Measurements from ENCODE around the gene NSDHL. TPM values are rescaled to one million over a fixed set of nuclear protein-coding genes. Genes with fewer than 3 reads are reported as not detected.

Gene NSDHL
- total and polyA plus RNA-seq, 4 donors: 8.1 to 10.1 (median 9.7) TPM

DNA sequence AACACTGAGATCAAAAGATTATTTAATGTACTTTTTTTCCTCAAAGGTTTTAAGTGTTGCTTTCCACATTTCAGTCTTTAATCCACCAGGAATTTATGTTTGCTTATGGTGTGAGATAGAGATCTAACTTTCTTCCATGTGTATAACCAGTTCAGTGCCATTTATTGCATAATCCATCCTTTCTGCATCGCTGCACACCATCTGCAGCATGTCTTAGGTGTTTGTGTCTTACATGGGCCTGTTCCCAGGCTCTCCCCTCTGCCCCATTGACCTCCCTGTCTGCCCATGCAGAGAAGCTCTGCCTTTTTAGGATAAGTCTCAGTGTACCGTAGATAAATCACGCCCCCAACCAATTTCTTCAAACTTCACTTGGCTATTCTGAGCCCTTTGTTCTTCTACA is 30.3 kb downstream of the NSDHL start:
- no peaks in the 10 kb centered on the region for H3K27me3 ChIP-seq (ENCODE audit: control insufficient read depth in 1 of 2, insufficient read depth in 2 of 2, low read length in 1 of 2)
- no peak overlapping the region for H3K4me3 ChIP-seq (ENCODE audit: low read length in 2 of 2)
- H3K4me1 ChIP-seq (ENCODE audit: control insufficient read depth in 1 of 2, insufficient read depth in 2 of 2, low read length in 2 of 2): no peaks in the 10 kb centered on the region
- ATAC-seq (ENCODE audit: low FRiP score): no peak
- no peaks in the 10 kb centered on the region for H3K9me3 ChIP-seq (ENCODE audit: control insufficient read depth, low read length)
- 65 to 66% methylated on average over 3 of the region's 3 CpGs for WGBS, 2 donors
- DNase-seq: no peak
- H3K27ac ChIP-seq (ENCODE audit: low read depth in 1 of 2, low read length in 2 of 2): no peak overlapping the region
- H3K36me3 ChIP-seq (ENCODE audit: control insufficient read depth in 1 of 2, insufficient read depth in 2 of 2, low read length in 1 of 2): no peaks in the 10 kb centered on the region
- intact Hi-C loops (cut with DNase I): no loop called here

DNA sequence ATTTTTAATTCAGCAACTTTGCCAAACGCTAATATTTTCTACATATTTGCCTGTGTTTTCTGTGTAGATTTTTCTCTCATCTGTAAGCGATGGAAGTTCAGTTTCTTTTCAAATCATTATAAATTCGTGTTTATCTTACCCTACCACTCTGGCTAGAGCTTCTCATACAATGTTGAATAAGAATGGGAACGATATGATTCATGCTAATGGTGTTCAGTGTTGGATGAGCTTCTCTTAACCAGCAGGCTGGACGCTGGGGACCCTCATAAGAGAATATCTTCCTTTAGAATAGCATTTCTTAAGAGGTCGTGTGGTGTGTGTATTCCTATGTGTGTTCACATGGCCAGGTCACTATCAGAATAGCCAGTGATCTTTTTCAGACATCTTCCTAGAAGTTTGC is 31.0 kb downstream of the NSDHL start:
- 67 to 78% methylated on average over 6 of the region's 6 CpGs for WGBS, 2 donors
- Histone ChIP-seq H3K4me3 (ENCODE audit: low read length in 2 of 2) (no peak overlapping the region), H3K27ac (ENCODE audit: low read depth in 1 of 2, low read length in 2 of 2) (no peak overlapping the region), H3K36me3 (ENCODE audit: control insufficient read depth in 1 of 2, insufficient read depth in 2 of 2, low read length in 1 of 2) (no peaks in the 10 kb centered on the region), H3K4me1 (ENCODE audit: control insufficient read depth in 1 of 2, insufficient read depth in 2 of 2, low read length in 2 of 2) (no peaks in the 10 kb centered on the region), H3K9me3 (ENCODE audit: control insufficient read depth, low read length) (no peaks in the 10 kb centered on the region), H3K27me3 (ENCODE audit: control insufficient read depth in 1 of 2, insufficient read depth in 2 of 2, low read length in 1 of 2) (no peaks in the 10 kb centered on the region)
- ATAC-seq (ENCODE audit: low FRiP score) (no peak), DNase-seq (no peak)
- intact Hi-C loops (cut with DNase I): no loop called here

DNA sequence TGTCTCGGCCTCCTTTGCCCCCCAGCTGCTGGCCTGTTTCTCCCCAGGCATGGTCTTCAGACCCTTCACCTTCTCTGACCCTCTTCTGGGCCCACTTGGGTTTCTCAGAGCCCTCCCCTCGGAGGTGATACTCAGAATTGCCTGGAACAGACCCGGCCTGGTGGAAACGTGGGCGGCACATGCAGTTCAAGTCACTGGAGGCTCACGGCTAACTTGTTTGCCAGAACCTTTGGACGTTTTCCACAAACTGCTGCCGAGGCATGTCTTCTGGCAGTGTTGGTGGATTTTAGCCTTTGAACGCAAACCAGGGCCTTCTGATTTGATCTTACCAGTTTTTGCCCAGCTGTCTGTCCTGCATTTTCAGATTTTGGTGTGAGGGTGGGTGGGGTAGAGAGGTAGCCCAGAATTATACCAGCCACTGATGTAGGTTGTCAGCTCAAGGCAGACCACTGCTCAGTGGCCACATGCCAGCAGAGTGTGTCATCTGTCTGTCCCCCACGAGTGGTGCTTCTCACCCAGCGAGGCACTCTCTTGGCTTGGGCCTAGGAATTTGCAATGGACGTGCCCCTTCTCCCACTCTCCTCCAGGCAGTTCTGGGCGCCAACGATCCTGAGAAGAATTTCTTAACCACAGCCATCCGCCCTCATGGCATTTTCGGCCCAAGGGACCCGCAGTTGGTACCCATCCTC is 34.5 kb downstream of the NSDHL start:
- Histone ChIP-seq H3K27ac (ENCODE audit: low read depth in 1 of 2, low read length in 2 of 2) (peak overlapping the region in 1 of 2 donors; percentile 23), H3K9me3 (ENCODE audit: control insufficient read depth, low read length) (no peaks in the 10 kb centered on the region), H3K36me3 (ENCODE audit: control insufficient read depth in 1 of 2, insufficient read depth in 2 of 2, low read length in 1 of 2) (peaks cover 0 to 8% of the 10 kb centered on the region in 2 donors), H3K27me3 (ENCODE audit: control insufficient read depth in 1 of 2, insufficient read depth in 2 of 2, low read length in 1 of 2) (no peaks in the 10 kb centered on the region), H3K4me1 (ENCODE audit: control insufficient read depth in 1 of 2, insufficient read depth in 2 of 2, low read length in 2 of 2) (no peaks in the 10 kb centered on the region), H3K4me3 (ENCODE audit: low read length in 2 of 2) (no peak overlapping the region)
- peak; percentile 36 for ATAC-seq (ENCODE audit: low FRiP score)
- intact Hi-C loops (cut with DNase I): no loop called here
- WGBS, 2 donors: 68 to 69% methylated on average over 17 of the region's 17 CpGs
- DNase-seq: no peak

DNA sequence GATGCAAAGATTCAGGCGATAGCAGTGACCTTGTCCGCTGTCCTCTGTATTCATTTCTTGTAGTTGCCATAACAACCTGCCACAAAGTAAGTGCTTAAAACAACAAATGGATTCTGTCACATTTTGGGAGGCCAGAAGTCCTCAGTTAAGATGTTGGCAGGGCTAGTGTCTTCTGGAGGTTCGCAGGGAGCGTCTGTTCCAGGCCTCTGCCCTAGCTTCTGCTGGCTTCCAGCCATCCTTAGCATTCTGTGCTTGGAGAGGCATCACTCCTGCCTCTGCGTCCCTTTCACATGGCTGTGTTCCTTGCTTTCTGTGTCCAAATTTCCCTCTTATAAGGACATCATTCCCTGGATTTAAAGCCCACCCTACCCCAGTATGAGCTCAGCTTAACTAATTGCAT is 35.5 kb downstream of the NSDHL start:
- ATAC-seq (ENCODE audit: low FRiP score): no peak
- intact Hi-C loops (cut with DNase I): no loop called here
- H3K9me3 ChIP-seq (ENCODE audit: control insufficient read depth, low read length): no peaks in the 10 kb centered on the region
- DNase-seq: no peak
- no peaks in the 10 kb centered on the region for H3K4me1 ChIP-seq (ENCODE audit: control insufficient read depth in 1 of 2, insufficient read depth in 2 of 2, low read length in 2 of 2)
- H3K4me3 ChIP-seq (ENCODE audit: low read length in 2 of 2): no peak overlapping the region
- H3K27me3 ChIP-seq (ENCODE audit: control insufficient read depth in 1 of 2, insufficient read depth in 2 of 2, low read length in 1 of 2): no peaks in the 10 kb centered on the region
- no peak overlapping the region for H3K27ac ChIP-seq (ENCODE audit: low read depth in 1 of 2, low read length in 2 of 2)
- peaks cover 0 to 8% of the 10 kb centered on the region in 2 donors for H3K36me3 ChIP-seq (ENCODE audit: control insufficient read depth in 1 of 2, insufficient read depth in 2 of 2, low read length in 1 of 2)
- 77 to 88% methylated on average over 5 of the region's 5 CpGs for WGBS, 2 donors

DNA sequence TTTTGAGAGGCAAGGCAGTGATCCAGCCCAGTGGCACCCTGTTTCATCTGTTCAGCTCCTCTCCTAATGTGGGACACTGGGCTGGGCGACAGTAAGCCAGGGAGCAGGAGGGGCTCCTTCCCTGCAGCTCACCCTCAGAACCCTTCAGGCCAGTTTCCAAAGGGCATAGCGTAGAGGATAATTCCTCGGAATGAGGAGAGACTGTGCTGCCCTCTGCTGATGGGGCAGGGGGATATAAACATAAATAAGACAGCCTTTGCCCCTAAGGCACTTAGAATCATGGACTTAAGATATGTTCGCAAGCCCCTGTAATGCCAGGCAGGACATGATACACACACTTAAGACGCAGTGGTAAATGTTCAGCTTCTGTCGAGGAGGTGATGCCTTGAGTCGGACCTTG is 39.1 kb downstream of the NSDHL start:
- WGBS, 2 donors: 74 to 90% methylated on average over 7 of the region's 7 CpGs
- intact Hi-C loops (cut with DNase I): no loop called here
- Histone ChIP-seq H3K27ac (ENCODE audit: low read depth in 1 of 2, low read length in 2 of 2) (no peak overlapping the region), H3K4me1 (ENCODE audit: control insufficient read depth in 1 of 2, insufficient read depth in 2 of 2, low read length in 2 of 2) (no peaks in the 10 kb centered on the region), H3K27me3 (ENCODE audit: control insufficient read depth in 1 of 2, insufficient read depth in 2 of 2, low read length in 1 of 2) (no peaks in the 10 kb centered on the region), H3K9me3 (ENCODE audit: control insufficient read depth, low read length) (no peaks in the 10 kb centered on the region), H3K36me3 (ENCODE audit: control insufficient read depth in 1 of 2, insufficient read depth in 2 of 2, low read length in 1 of 2) (peaks cover 0 to 8% of the 10 kb centered on the region in 2 donors), H3K4me3 (ENCODE audit: low read length in 2 of 2) (no peak overlapping the region)
- DNase-seq (no peak), ATAC-seq (ENCODE audit: low FRiP score) (no peak)

DNA sequence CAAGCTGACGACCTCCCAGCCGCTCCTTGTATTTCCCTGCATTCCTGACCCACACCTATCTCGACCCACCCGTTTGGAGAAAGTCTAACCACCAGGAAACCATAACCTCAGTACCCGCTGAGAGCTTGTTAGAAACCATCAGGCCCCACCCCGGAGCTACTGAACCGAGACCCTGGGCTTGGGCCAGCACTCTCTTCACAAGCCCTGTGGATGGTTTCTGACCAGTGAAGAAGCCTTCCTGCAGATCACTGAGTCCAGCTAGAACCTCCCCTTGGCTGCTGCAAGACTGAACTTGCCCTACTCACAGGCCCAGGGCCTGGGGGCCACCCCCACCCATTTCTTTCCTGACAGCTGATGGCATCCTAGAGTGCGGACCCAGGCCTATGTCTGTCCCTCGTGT is 40.4 kb downstream of the NSDHL start:
- intact Hi-C loops (cut with DNase I): no loop called here
- H3K27me3 ChIP-seq (ENCODE audit: control insufficient read depth in 1 of 2, insufficient read depth in 2 of 2, low read length in 1 of 2): no peaks in the 10 kb centered on the region
- no peak for ATAC-seq (ENCODE audit: low FRiP score)
- 75 to 86% methylated on average over 9 of the region's 9 CpGs for WGBS, 2 donors
- H3K36me3 ChIP-seq (ENCODE audit: control insufficient read depth in 1 of 2, insufficient read depth in 2 of 2, low read length in 1 of 2): peaks cover 0 to 8% of the 10 kb centered on the region in 2 donors
- DNase-seq: no peak
- no peaks in the 10 kb centered on the region for H3K9me3 ChIP-seq (ENCODE audit: control insufficient read depth, low read length)
- H3K4me1 ChIP-seq (ENCODE audit: control insufficient read depth in 1 of 2, insufficient read depth in 2 of 2, low read length in 2 of 2): no peaks in the 10 kb centered on the region
- no peak overlapping the region for H3K4me3 ChIP-seq (ENCODE audit: low read length in 2 of 2)
- H3K27ac ChIP-seq (ENCODE audit: low read depth in 1 of 2, low read length in 2 of 2): no peak overlapping the region

DNA sequence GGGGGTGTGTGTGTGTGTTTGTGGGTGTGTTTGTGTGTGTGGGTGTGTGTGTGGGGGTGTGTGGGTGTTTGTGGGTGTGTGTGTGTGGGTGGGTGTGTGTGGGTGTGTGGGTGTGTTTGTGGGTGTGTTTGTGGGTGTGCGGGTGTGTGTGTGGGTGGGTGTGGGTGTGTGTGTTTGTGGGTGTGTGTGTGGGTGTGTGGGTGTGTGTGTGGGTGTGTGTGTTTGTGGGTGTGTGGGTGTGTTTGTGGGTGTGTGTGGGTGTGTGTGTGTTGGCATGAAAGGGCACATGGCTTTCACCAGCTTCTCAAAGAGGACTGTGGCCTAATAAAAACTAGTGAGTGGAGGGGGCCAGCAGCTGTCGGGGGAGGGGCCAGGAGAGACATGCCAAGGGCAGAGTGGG is 41.7 kb downstream of the NSDHL start:
- ATAC-seq (ENCODE audit: low FRiP score) (no peak), DNase-seq (no peak)
- peaks cover 0 to 8% of the 10 kb centered on the region in 2 donors for H3K36me3 ChIP-seq (ENCODE audit: control insufficient read depth in 1 of 2, insufficient read depth in 2 of 2, low read length in 1 of 2)
- H3K27me3 ChIP-seq (ENCODE audit: control insufficient read depth in 1 of 2, insufficient read depth in 2 of 2, low read length in 1 of 2): no peaks in the 10 kb centered on the region
- H3K9me3 ChIP-seq (ENCODE audit: control insufficient read depth, low read length): no peaks in the 10 kb centered on the region
- no peak overlapping the region for H3K4me3 ChIP-seq (ENCODE audit: low read length in 2 of 2)
- intact Hi-C loops (cut with DNase I): no loop called here
- no peak overlapping the region for H3K27ac ChIP-seq (ENCODE audit: low read depth in 1 of 2, low read length in 2 of 2)
- no peaks in the 10 kb centered on the region for H3K4me1 ChIP-seq (ENCODE audit: control insufficient read depth in 1 of 2, insufficient read depth in 2 of 2, low read length in 2 of 2)
- 89% methylated on average over 1 of the region's 2 CpGs for WGBS, 2 donors

DNA sequence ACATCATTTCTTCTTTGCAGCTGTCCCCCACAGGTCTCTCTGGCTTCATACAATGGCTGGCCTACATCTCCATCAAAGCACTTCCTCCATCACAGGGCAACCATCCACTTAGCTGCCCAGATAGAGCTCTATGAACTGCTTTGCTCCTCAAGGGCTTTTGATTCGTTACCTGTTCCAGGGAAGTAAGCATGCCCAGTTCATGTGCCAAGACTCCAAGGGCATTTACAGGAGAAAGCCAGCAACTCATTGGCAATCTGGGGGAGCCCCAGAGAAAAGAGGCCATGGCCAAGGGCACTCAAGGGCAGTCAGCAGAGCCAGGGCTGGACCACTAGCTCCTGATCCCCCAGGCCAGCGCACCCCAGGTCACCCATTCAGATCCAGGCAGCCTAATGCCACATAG is 42.5 kb downstream of the NSDHL start:
- intact Hi-C loops (cut with DNase I): no loop called here
- ATAC-seq (ENCODE audit: low FRiP score) (no peak), DNase-seq (no peak)
- no peak overlapping the region for H3K4me3 ChIP-seq (ENCODE audit: low read length in 2 of 2)
- H3K36me3 ChIP-seq (ENCODE audit: control insufficient read depth in 1 of 2, insufficient read depth in 2 of 2, low read length in 1 of 2): peaks cover 0 to 8% of the 10 kb centered on the region in 2 donors
- no peaks in the 10 kb centered on the region for H3K4me1 ChIP-seq (ENCODE audit: control insufficient read depth in 1 of 2, insufficient read depth in 2 of 2, low read length in 2 of 2)
- H3K9me3 ChIP-seq (ENCODE audit: control insufficient read depth, low read length): no peaks in the 10 kb centered on the region
- H3K27ac ChIP-seq (ENCODE audit: low read depth in 1 of 2, low read length in 2 of 2): no peak overlapping the region
- H3K27me3 ChIP-seq (ENCODE audit: control insufficient read depth in 1 of 2, insufficient read depth in 2 of 2, low read length in 1 of 2): no peaks in the 10 kb centered on the region
- 77 to 94% methylated on average over 2 of the region's 2 CpGs for WGBS, 2 donors

DNA sequence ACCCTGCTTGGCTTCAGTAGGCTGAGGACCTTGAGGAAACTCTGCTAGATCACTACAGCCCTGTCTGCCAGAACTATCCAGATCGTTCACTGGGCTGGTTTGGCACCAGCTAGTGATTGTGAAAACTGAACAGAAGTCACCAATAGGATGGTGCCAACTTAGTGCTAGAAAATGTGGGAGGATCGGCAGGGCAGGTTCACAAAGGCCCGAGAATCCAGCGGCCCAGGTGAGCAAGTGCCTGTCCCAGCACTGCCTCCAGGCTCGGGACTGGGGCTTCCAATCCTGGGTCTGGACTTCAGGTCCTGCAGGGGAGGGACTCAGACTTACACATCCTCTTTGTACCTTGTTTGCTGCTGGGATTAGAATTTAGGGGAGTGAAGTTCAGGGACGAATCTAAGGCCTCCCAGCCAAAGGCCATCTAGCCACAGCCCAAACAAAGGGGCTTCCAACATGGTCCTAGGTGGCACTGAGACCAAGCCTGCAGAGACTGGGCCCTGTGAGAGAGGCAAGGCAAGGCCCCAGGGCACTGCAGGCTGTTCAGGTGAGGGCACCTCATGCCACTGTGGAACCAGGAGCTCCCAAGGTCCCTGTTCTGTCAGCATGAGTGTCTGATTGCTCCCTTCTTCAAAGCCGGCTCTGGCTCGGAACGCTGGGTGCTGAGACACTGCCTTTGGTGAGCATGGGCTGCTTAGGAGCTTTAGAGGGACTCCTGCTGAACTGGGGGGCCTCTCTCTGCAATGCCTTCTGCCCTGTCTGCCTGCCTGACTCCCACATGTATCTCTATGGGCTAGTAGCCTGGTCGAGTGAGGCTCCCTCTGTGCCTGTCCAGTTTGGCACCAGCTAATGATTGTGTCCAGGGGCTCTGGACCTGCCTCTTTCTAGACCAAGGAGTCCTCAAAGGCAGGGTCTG is 46.3 kb downstream of the NSDHL start:
- intact Hi-C loops (cut with DNase I): no loop called here
- WGBS, 2 donors: 77 to 88% methylated on average over 10 of the region's 10 CpGs
- ATAC-seq (ENCODE audit: low FRiP score): no peak

More for the DNA sequence above, 46.3 kb downstream of the NSDHL start:
- peak in 1 of 2 donors; percentile 71 for DNase-seq
- H3K36me3 ChIP-seq (ENCODE audit: control insufficient read depth in 1 of 2, insufficient read depth in 2 of 2, low read length in 1 of 2): no peaks in the 10 kb centered on the region
- H3K27ac ChIP-seq (ENCODE audit: low read depth in 1 of 2, low read length in 2 of 2): no peak overlapping the region
- H3K4me1 ChIP-seq (ENCODE audit: control insufficient read depth in 1 of 2, insufficient read depth in 2 of 2, low read length in 2 of 2): no peaks in the 10 kb centered on the region
- no peaks in the 10 kb centered on the region for H3K27me3 ChIP-seq (ENCODE audit: control insufficient read depth in 1 of 2, insufficient read depth in 2 of 2, low read length in 1 of 2)
- H3K4me3 ChIP-seq (ENCODE audit: low read length in 2 of 2): no peak overlapping the region
- no peaks in the 10 kb centered on the region for H3K9me3 ChIP-seq (ENCODE audit: control insufficient read depth, low read length)
